Measurements from ENCODE around the gene PTPN11.
"Not testable (repeated sequence)": the region's sequence is repeated elsewhere in the genome, so short reads cannot be mapped to it uniquely, and the experiment has no call there.

The PTPN11 gene

DNA sequence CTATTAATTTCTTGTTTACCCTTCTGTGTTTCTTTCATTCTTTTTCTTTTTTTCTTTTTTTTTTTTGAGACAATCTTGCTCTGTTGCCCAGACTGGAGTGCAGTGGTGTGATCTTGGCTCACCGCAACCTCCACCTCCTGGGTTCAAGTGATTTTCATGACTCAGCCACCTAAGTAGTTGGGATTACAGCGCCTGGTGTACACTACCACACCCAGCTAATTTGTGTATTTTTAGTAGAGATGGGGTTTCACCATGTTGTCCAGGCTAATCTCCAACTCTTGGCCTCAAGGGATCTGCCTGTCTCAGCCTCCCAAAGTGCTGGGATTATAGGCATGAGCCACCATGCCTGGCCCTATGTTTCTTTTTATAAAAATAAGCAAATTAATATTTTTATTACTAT is 29.4 kb downstream of the PTPN11 start:
- not testable (repeated sequence) for DNase-seq (ENCODE audit: low read depth)

DNA sequence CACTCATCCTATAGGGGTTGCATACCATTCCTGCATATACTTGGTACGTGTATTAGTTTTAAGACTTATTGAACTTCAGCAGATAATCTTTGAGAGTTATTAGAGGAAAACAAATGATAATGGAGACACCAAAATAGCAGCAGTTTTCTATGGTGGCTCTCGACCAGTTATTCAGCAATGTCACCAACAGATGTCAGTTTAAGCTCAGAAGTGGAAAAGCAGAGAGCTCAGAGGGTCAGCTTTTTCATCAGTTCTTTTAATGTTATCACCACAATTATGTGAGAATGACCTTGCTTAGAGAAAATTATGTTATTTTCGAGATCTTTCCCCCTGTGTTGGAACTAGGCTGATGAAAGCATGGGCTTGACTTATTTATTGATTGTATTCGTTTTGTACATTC is 32.0 kb downstream of the PTPN11 start:
- DNase-seq (ENCODE audit: low read depth): no peak

DNA sequence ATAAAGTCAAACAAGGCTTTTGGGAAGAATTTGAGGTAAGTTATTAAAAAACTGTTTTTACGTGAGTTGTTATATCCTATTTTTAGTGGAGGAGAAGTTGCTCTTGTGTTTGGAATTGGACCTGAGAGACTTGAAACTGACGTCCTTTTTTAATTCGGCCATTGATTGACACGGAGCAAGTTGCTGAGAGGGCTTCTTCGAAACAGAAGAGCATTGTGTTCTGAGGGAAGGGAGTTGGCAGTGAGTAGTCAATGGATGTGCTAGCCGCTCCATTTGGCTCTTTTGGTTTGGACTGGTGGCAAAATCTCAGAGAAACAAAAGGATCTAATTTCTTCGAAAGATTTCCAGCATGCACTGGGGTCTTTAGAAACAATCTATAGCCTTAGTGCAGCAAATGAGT is 37.3 kb downstream of the PTPN11 start:
- DNase-seq (ENCODE audit: low read depth): no peak

DNA sequence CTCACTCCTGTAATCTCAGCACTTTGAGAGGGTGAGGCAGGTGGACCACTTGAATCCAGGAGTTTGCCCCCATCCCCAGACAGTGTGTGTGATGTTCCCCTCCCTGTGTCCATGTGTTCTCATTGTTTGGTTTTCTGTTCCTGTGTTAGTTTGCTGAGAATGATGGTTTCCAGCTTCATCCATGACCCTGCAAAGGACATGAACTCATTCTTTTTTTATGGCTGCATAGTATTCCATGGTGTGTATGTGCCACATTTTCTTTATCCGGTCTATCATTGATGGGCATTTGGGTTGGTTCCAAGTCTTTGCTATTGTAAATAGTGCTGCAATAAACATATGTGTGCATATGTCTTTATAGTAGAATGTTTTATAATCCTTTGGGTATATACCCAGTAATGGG is 38.4 kb downstream of the PTPN11 start:
- not testable (repeated sequence) for DNase-seq (ENCODE audit: low read depth)

DNA sequence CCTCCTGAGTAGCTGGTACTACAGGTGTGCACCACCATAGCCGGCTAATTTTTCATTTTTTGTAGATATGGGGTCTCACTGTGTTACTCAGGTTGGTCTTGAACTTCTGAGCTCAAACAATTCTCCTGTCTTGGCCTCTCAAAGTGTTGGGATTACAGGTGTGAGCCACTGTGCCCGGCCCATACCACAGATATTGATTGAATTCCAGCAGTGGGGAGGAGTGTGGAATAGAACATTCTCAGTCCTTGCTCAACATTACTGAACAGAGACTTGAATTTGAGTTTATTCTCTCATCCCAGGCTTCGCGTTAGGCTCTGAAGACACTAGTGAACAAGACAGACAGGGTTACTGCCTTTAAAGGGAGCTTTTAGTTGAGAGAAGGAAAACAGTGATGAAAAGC is 39.6 kb downstream of the PTPN11 start:
- no peak for DNase-seq (ENCODE audit: low read depth)

DNA sequence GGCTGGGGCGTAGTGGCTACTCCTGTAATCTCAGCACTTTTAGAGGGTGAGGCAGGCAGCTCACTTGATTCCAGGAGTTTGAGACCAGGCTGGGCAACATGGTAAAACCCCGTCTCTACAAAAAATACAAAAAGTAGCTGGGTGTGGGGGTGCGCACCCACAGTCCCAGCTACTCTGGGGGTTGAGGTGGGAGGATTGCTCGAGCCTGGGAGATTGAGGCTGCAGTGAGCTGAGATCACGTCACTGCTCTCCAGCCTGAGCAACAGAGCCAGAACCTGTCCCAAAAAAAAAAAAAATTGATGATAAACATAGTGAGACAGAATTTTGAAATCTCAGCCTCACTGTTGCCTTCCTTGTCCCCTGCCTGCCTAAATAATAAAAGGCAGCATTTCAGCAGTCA is 40.0 kb downstream of the PTPN11 start:
- no peak for DNase-seq (ENCODE audit: low read depth)

DNA sequence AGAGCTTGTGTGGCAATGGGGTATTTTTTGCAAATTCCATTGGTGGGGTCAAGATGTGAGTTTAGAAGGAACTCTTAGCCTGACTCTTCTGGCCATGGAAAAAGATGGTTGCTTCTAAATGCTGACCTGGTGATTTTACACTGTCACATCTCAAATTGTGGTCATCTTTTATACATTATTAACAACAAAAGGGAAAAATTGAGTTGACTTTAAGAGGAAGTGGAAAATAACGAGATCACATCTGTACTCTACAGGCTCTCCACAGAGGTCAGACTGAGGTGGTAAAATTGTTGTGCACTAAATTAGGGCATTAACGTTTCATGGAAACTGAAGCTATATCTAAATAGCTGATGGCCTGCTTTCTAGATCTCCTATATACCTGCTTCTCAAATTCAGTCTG is 44.7 kb downstream of the PTPN11 start:
- no peak for DNase-seq (ENCODE audit: low read depth)

DNA sequence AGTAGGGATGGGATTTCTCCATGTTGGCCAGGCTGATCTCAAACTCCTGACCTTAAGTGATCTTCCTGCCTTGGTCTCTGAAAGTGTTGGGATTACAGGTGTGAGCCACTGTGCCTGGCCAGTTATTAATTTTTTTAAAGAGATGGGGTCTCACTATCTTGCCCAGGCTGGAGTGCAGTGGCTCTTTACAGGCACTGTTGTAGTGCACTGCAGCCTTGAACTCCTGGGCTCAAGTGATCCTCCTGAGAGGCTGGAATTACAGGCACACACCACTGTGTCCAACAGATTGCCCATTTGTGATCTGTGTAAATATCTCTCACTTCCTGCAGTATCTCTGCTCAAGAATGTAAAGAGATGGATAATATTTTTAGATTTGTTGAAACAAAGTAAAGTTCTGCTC is 45.9 kb downstream of the PTPN11 start:
- DNase-seq (ENCODE audit: low read depth): no peak

DNA sequence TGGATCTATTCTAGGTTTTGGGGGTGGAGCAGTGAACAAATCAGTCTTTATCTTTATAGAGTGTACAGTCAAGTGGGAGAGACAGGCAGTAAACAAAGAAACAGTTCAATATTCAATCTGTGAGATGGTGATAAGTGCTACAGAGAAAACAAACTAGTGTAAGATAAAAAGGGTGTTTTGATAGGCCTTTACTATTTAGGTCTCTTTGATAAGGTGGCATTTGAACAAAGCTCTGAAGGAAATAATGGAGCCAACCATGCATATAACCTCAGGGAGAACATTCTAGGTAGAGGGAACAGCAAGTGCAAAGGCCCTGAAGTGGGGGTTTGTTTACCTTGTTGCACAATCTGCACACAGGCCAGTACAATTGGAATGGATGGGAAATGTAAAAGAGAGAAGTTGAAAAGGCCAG is 47.3 kb downstream of the PTPN11 start:
- DNase-seq (ENCODE audit: low read depth): no peak

DNA sequence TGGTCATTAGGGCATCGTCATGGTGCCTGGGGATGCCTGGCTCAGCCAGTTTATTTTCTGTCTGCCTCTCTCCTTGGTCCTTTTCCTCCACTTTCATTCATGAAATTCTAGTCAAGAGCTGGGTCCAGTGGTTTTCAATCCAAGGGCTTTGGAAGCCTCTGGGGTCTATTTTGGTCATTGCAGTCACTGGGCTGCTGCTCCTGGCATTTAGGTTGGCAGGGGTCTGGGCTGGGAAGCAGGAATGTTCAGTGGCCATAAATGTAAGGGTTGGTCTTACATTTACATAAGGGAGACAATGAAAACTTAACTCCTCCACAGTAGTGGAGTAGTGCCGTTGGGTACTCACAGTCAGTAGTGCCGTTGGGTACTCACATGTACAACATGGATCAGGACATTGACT is 48.1 kb downstream of the PTPN11 start:
- no peak for DNase-seq (ENCODE audit: low read depth)

DNA sequence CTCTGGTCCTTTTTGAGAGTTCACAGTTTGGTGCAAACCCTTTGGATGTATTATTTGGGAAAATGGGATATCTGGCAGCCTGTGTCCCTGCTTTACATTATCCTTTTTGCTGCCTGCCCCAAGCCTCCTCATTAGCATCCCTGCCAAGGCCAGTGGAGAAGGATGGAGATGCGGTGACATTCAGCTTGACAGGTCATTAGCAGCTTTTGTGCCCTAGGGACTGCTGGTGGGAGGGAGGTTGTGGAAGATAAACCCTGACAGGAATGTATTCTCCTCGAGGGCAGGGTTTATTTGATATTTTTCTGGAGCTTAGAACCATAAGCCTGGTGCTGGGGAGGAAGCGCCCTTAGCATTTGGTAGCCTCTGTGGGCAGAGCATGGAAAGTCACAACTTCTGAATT is 49.3 kb downstream of the PTPN11 start:
- no peak for DNase-seq (ENCODE audit: low read depth)

DNA sequence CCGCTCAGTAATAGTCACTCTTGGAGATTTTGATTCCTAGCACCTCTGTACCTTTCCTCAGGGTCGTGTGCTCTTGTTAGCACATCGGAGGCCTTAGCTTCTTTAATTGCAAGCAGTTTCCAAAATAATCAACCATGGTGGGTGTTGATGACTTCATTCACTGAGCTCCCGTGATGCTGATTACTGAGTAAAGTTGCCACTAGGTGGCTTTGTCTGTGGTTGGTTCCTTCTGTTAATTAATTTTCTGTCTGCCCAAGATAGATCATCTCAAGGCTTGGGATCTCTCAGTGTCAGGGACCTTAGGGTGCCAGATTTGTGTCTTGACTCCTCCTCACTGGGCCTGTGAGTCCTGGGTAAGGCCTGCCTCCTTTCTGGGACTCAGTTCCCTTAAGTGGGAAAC is 54.3 kb downstream of the PTPN11 start:
- no peak for DNase-seq (ENCODE audit: low read depth)

DNA sequence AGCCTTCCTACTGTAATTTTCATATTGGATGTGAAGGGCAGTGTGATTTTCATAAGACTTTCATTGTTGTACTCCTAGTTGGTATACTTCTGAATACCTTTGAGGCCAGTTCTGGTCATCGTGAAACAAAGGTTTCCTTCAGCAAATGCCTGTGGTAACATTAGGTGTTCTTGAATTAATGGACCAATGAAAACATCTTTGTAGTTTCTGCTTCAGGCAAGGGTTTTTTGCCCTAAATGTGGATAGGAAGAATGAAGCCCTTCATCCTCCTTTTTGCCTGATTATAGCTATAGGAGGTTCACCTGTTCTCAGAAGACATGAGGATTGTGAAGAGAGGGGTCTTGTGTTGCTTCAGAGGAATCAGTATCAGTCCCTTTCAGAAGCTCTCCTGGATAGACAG is 60.7 kb downstream of the PTPN11 start:
- no peak for DNase-seq (ENCODE audit: low read depth)

DNA sequence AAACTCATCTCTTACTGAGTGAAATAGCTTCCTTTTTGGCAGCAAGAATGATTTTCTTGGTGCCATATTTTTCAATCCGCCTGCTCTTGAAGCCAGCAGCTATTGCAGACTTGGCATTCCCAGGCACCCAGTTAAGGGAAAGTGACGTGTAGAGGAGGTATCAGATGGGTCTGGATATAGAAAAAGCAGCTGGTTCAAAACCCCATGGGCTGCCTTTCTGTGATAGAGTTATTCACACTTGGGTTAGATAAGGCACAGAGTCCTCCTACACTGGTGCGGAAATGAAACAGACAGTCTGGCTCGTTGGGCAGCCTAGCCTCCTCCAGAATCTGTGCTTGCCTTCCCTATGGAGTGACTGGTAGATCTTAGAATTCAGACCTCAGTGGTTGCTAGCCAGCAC is 62.2 kb downstream of the PTPN11 start:
- DNase-seq (ENCODE audit: low read depth): no peak

DNA sequence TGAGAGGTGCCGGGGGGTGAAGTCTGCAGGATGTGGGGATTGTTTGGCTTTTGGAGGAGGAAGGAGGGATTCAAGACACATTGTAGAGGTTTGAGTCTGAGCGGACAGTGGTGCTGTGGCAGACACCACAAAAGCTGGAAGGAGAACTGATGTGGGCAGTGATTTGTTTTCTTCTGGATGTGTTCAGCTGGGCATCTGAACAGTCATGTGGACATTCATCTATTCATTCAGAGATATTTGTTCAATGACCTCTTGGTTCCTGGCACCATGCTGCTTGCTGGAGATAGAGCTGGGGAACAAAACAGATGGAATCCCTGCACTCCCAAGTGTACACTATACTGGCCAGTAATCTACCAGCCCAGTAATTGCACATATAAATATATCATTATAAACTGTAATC is 64.0 kb downstream of the PTPN11 start:
- DNase-seq (ENCODE audit: low read depth): no peak

DNA sequence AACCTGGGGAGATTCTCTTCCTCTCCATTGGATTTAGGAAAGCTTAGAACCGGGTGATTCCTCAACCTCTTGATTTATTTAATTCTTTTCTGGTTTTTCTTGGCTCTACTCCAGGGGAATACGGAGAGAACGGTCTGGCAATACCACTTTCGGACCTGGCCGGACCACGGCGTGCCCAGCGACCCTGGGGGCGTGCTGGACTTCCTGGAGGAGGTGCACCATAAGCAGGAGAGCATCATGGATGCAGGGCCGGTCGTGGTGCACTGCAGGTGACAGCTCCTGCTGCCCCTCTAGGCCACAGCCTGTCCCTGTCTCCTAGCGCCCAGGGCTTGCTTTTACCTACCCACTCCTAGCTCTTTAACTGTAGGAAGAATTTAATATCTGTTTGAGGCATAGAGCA is 67.6 kb downstream of the PTPN11 start:
- no peak for DNase-seq (ENCODE audit: low read depth)

DNA sequence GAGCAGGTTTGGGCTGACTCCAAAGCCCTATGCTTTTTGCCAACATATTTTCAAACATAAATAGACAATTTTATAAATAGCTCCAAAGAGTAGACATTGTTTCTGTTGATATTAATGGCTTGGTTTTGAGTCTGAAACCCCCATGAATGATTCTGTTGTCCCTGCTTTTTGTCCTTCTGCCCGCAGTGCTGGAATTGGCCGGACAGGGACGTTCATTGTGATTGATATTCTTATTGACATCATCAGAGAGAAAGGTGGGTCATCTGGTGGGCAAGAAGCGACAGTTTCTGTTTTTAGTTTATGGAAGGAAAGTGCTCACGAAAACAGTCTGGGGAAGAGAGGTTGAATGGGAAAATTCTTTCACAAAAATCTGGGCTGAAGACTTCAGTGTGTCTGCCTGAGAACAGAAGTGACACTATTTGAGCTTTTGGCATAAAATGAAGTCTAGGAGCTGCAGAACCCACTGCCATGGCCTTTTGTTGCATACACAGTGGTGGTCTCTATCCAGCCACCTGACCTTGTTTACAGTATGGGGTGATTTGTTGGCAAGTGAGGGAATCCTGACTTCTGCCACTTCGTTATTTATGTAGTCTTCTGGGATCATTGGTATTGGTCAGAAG is 69.6 kb downstream of the PTPN11 start:
- DNase-seq (ENCODE audit: low read depth): no peak

DNA sequence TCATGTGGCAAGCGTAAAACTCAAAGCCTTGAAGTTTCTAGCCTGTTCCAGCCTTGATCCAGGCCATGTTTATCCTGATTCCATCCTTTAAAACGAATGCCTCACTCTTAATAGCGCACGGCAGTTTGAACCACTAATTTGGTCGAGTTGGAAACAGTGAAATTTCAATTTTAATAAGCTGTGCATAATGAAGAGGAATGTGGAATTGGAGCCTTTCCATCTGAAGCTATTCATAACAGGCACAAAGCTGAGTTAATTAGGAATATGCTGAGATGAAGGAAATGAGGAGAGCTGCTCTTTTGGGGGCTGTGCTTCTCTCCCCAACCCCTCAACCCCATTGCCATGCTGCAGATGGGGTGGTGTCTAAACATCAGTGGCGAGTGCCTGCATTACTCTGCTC is 70.7 kb downstream of the PTPN11 start:
- no peak for DNase-seq (ENCODE audit: low read depth)

DNA sequence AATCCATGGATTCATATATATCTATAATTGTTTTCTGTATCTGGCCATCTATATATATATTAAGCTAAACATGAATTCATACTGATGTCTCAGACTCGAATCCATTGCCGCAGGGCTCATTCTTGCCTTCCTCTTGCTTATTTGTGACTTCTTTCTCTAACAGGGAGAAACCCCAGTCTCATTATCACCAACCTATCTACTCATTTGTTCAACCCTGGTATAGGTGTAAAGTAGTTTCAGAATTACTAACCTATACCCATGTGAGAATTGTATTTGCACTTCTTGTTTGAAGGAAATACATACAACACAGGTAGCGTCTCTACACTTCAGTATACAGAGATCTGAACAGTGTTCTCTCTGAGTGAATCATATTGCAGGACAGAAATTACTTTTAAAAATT is 77.7 kb downstream of the PTPN11 start:
- DNase-seq (ENCODE audit: low read depth): no peak

DNA sequence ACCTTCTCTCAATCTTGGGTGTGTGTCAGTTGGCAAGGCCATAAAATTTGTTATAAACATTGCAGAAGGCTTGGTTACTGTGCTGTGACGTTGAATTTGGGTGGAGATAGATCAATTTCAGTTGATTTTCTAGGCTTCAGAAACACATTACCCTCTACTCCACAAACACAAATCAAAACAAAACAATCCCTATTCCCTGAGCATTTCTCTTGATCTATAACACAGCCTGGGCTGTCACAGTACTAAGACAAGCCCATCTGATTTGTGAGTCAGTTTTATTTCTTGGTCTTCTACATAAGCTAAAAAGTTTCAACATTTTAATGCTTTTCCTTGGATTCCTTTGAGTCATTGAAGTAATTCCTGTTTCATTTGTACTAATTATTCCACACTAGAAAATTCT is 79.8 kb downstream of the PTPN11 start:
- no peak for DNase-seq (ENCODE audit: low read depth)

DNA sequence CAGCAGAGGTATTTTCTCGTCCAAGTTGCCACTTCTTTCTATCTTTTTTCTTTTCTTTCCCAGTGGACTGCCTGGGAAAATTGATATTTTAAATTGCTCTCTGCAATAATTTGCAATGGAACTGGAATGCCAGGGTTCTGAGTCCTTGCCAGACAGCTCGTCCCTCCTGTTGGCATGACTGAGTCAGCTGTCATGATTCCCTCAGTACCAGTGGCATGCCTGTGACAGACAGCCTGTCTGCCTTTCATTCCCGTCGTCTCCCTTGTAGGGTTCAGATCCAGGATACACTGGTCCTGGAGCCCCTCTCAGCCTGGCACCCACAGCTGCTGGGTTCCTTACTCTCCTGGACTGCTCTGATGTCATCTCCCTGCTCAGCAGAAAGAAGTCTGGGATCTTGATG is 84.8 kb downstream of the PTPN11 start:
- no peak for DNase-seq (ENCODE audit: low read depth)

DNA sequence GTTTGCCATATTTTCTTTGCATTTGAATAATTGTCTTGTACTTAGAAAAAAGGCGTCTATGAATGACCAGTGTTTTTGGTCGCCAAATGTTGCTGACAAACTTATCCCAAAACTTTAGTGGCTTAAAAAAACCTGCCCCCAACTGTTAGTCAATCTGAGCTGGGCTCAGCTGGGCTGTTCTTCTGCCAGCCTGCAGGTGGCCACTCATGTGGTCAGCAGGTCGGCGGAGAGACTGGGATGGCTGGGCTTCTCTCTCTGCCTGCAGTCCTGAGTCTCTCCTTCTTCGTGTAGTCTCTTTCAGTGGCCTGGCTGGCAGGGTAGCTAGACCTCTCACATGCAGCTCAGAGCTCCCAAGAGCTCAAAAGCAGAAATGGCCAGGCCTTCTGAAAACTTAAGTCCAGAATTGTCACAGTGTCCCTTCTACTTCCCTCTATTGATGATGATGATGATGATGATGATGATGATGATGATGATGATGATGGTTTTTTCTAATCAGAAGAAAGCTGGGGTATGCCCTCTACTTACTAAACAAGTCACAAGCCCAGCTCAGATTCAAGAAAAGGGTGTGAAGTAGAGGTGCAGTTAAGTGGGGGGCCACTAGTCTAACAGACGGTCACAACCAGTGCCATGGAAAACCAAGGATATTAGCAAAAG is 87.9 kb downstream of the PTPN11 start:
- DNase-seq (ENCODE audit: low read depth): no peak

DNA sequence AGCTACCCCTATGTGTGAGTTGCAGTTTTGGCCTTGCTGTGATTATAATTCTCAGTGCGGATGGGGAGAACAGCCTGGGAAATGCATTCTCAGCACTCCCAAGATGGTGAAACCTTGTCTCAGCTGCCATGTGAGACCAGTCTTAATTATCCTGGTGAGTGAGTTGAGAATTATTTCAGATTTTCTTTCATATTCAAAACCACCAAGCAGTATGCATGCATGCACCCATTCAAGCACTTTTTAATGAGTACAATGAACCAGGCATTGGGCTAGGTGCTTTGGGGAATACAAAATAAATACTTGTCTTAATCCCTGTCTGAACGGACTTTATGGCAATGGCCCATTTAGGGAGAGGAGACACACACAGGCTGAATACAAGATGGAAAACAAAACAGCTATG is 94.7 kb downstream of the PTPN11 start:
- no peak for DNase-seq (ENCODE audit: low read depth)

DNA sequence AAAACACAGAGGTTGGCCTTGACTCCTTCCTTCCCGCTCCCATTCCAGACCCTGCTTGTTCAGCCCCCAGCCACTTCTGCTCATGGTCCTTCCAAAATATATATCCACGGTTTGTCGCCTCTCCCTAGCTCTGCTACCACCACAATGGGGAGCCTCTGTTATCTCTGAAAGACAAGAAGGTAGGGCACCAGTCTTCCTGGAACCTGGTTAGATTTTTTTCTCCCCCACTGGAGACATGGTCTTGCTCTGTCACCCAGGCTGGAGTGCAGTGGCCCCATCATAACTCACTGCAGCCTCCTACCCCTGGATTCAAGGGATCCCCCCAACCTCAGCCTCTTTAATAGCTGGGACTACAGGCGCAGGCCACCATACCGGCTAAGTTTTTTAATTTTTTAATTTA is 95.7 kb downstream of the PTPN11 start:
- DNase-seq (ENCODE audit: low read depth): no peak
